H1 (cell line): ENCODE data around the gene SLC6A6.

Experiments
- EZH2 ChIP-seq: fragments of 200-600 bp; sonication (generic); IDR thresholded peaks from 2 replicates; pipeline ENCODE4 v1.7.1; 2012; ENCODE audit warnings: low read depth, mild to moderate bottlenecking, moderate library complexity, low read length, inconsistent platforms; ENCODE audit not compliant: severe bottlenecking
- JUND ChIP-seq: IDR thresholded peaks from 2 replicates; pipeline ENCODE4 v1.6.1; 2011; ENCODE audit warnings: mild to moderate bottlenecking, improper control_type of control experiment, low read length
- POLR2A ChIP-seq, 2 experiments: IDR thresholded peaks; 1 replicate in 1 of 2; 2 replicates in 1 of 2; pipeline ENCODE4 v1.6.1; 2011; ENCODE audit warnings: low read depth in 2 of 2, low read length in 2 of 2, mild to moderate bottlenecking in 2 of 2; ENCODE audit errors: control extremely low read depth in 1 of 2
- POLR2AphosphoS5 ChIP-seq: IDR thresholded peaks from 2 replicates; pipeline ENCODE4 v1.6.1; 2011; ENCODE audit warnings: low read depth, low read length
- TF ChIP-seq, protein P1 (sequence below), 3 experiments: IDR thresholded peaks; 1 replicate in 2 of 3; 2 replicates in 1 of 3; pipeline versions ENCODE4 v1.5.1 to v1.6.1; 2011; ENCODE audit warnings: low read length in 3 of 3, mild to moderate bottlenecking in 3 of 3, inconsistent platforms in 2 of 3, low read depth in 1 of 3, moderate library complexity in 1 of 3; ENCODE audit not compliant: insufficient read depth in 1 of 3; ENCODE audit errors: control extremely low read depth in 1 of 3

DNA sequence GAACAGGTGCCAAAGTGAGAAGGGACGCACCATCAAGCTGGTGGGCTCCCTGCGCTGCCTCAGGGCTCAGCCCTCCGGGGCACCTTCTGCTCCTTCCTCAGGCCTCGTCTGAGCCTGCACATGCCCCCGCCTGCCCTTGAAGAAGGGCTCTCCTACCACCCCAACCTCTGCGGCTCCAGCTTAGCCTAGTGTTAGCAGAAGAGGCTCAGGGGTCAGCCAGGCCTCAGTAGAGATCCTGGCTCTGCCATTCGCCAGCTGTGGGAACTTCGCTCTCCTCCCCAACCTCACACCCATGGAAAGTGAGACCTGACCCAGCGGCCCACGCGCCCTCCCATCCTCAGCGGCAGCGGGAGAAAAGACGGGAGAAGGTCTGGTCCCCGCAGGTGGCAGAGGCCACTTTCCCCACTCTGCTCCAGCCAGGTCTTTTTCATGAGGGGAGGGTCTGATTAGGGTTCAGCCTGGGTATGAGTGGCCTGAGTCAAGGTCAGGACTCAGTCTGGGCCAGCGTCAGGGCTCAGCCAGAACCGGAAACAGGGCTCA lies 129.5 kb downstream of the SLC6A6 start:
- TF ChIP-seq POLR2AphosphoS5 (no peak), JUND (no peak), EZH2 (no peak), POLR2A (IDR thresholded peaks at IDR 0.05; ENCODE audit: control extremely low read depth in 1 of 2, low read depth in 2 of 2, low read length in 2 of 2) (no peak)
- TF ChIP-seq, protein P1, sequence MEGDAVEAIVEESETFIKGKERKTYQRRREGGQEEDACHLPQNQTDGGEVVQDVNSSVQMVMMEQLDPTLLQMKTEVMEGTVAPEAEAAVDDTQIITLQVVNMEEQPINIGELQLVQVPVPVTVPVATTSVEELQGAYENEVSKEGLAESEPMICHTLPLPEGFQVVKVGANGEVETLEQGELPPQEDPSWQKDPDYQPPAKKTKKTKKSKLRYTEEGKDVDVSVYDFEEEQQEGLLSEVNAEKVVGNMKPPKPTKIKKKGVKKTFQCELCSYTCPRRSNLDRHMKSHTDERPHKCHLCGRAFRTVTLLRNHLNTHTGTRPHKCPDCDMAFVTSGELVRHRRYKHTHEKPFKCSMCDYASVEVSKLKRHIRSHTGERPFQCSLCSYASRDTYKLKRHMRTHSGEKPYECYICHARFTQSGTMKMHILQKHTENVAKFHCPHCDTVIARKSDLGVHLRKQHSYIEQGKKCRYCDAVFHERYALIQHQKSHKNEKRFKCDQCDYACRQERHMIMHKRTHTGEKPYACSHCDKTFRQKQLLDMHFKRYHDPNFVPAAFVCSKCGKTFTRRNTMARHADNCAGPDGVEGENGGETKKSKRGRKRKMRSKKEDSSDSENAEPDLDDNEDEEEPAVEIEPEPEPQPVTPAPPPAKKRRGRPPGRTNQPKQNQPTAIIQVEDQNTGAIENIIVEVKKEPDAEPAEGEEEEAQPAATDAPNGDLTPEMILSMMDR (IDR thresholded peaks at IDR 0.05; ENCODE audit: control extremely low read depth in 1 of 3, insufficient read depth in 1 of 3, low read depth in 1 of 3, low read length in 3 of 3) = no peak
